Endothelial cell of umbilical vein (primary cell): ENCODE results near the gene SLC26A4. TPM values are rescaled to one million over a fixed set of nuclear protein-coding genes. Genes with fewer than 3 reads are reported as not detected.

Source experiments
- BruUV-seq: library from RNA; stranded (reverse); fragments of 400-500 nt; replicated peaks from 2 replicates; lab custom pipeline; 2021; lab: Mats Ljungman, UMichigan
- CTCF ChIA-PET: fragments of 300-600, 350-600 bp; sonication (Branson Sonifier 250); formaldehyde crosslinking; loops from one replicate; lab custom pipeline; 2021; ENCODE audit warnings: antibody characterized with exemption, inconsistent platforms; lab: Charles Lee
- POLR2A ChIA-PET: fragments of 300-600, 350-600 bp; sonication (Branson Sonifier 250); formaldehyde crosslinking; loops from one replicate; lab custom pipeline; 2021; ENCODE audit warnings: antibody characterized with exemption, inconsistent platforms; lab: Charles Lee
- DNase-seq: peaks from one replicate; pipeline ENCODE4 v3.0.0-alpha.2; 2011; ENCODE audit warnings: low read depth, low spot score
- FAIRE-seq: peaks from 2 replicates; lab custom pipeline; 2011; peaks lifted over from hg19 to GRCh38; lab: Jason Lieb, UNC
- H2AFZ ChIP-seq: 2 replicates; pipeline ENCODE4 v1.6.0; 2012; ENCODE audit warnings: low read depth, low read length, control low read depth, inconsistent platforms
- H3K27ac ChIP-seq: 2 replicates; pipeline ENCODE4 v1.5.1; 2011; ENCODE audit warnings: low read depth, mild to moderate bottlenecking, control low read depth, low read length, moderate library complexity; ENCODE audit not compliant: insufficient read depth
- H3K27me3 ChIP-seq, 2 experiments: 2 replicates each; pipeline versions ENCODE4 v1.6.0 to v1.6.1; 2011; ENCODE audit warnings: low read length in 2 of 2, mixed read lengths in 1 of 2; ENCODE audit not compliant: control insufficient read depth in 2 of 2, insufficient read depth in 2 of 2
- H3K36me3 ChIP-seq, 2 experiments: 2 replicates in 1 of 2; 3 replicates in 1 of 2; pipeline ENCODE4 v1.5.1; 2011; ENCODE audit warnings: low read length in 2 of 2, mild to moderate bottlenecking in 1 of 2, moderate library complexity in 1 of 2; ENCODE audit not compliant: control insufficient read depth in 2 of 2, insufficient read depth in 2 of 2; ENCODE audit errors: extremely low read depth in 1 of 2
- H3K4me1 ChIP-seq: 3 replicates; pipeline ENCODE4 v1.5.1; 2011; ENCODE audit warnings: mild to moderate bottlenecking, low read length; ENCODE audit not compliant: control insufficient read depth, insufficient read depth; ENCODE audit errors: extremely low read depth
- H3K4me2 ChIP-seq: 2 replicates; pipeline ENCODE4 v1.6.1; 2011; ENCODE audit warnings: low read length, control low read depth, mixed read lengths; ENCODE audit not compliant: insufficient read depth
- H3K4me3 ChIP-seq, 3 experiments: fragments of 200-600 bp in 1 of 3; sonication (generic), shearing (Covaris generic) in 1 of 3; replicated peaks in 1 of 3; 2 replicates each; pipeline ENCODE4 v1.5.1; 2011 to 2016; ENCODE audit warnings: control low read depth in 3 of 3, low read length in 3 of 3, mild to moderate bottlenecking in 2 of 3, inconsistent platforms in 1 of 3, low read depth in 1 of 3, moderate library complexity in 1 of 3; ENCODE audit not compliant: insufficient read depth in 1 of 3
- H3K79me2 ChIP-seq: 2 replicates; pipeline ENCODE4 v1.6.0; 2012; ENCODE audit warnings: low read length, inconsistent platforms; ENCODE audit not compliant: control insufficient read depth, insufficient read depth
- H3K9ac ChIP-seq: replicated peaks from 2 replicates; pipeline ENCODE3; 2011; ENCODE audit warnings: low read length, control low read depth; ENCODE audit not compliant: insufficient read depth; ENCODE audit errors: extremely low read depth
- H3K9me1 ChIP-seq: replicated peaks from 3 replicates; pipeline ENCODE4 v1.6.0; 2011; ENCODE audit warnings: mild to moderate bottlenecking, low read length; ENCODE audit not compliant: control insufficient read depth, insufficient read depth; ENCODE audit errors: extremely low read depth
- H3K9me3 ChIP-seq: replicated peaks from 2 replicates; pipeline ENCODE4 v1.5.1; 2012; ENCODE audit warnings: low read length, inconsistent platforms; ENCODE audit not compliant: control insufficient read depth, insufficient read depth
- H4K20me1 ChIP-seq: replicated peaks from 2 replicates; pipeline ENCODE3; 2011; ENCODE audit warnings: mild to moderate bottlenecking, low read length; ENCODE audit not compliant: control insufficient read depth, insufficient read depth; ENCODE audit errors: extremely low read depth
- EZH2 ChIP-seq: IDR thresholded peaks from 2 replicates; pipeline ENCODE4 v1.6.1; 2012; ENCODE audit warnings: borderline replicate concordance, low read depth, mild to moderate bottlenecking, moderate library complexity, low read length, inconsistent platforms; ENCODE audit not compliant: severe bottlenecking
- FOS ChIP-seq: IDR thresholded peaks from 2 replicates; pipeline ENCODE4 v1.6.1; 2011; ENCODE audit warnings: mild to moderate bottlenecking, low read length, moderate library complexity, borderline replicate concordance; ENCODE audit not compliant: insufficient read depth
- GATA2 ChIP-seq: IDR thresholded peaks from 2 replicates; pipeline ENCODE4 v1.7.0; 2011; ENCODE audit warnings: low read depth, mild to moderate bottlenecking, moderate library complexity, mixed read lengths, low read length; ENCODE audit not compliant: insufficient read length, insufficient read depth
- JUN ChIP-seq: IDR thresholded peaks from 2 replicates; pipeline ENCODE4 v1.6.1; 2011; ENCODE audit warnings: borderline replicate concordance, low read depth; ENCODE audit not compliant: insufficient read length, insufficient read depth
- MYC ChIP-seq: IDR thresholded peaks from one replicate; pipeline ENCODE4 v1.6.1; 2011; ENCODE audit warnings: mild to moderate bottlenecking, low read depth, low read length
- POLR2A ChIP-seq: IDR thresholded peaks from 2 replicates; pipeline ENCODE4 v1.6.1; 2012; ENCODE audit warnings: low read depth, mild to moderate bottlenecking, control low read depth, low read length
- POLR2AphosphoS5 ChIP-seq: IDR thresholded peaks from 2 replicates; pipeline ENCODE4 v1.6.1; 2012; ENCODE audit warnings: low read depth, mild to moderate bottlenecking, control low read depth, low read length, moderate library complexity; ENCODE audit not compliant: insufficient read depth
- dilution Hi-C: fragments of 300-500 bp; cut with MboI; formaldehyde crosslinking; loops from one replicate; pipeline ENCODE4 v1.15.0; 2019; ENCODE audit warnings: low sequenced_read_pairs; ENCODE audit not compliant: extremely low pct_ligation_motif_present
- intact Hi-C: fragments of 100-400 bp; cut with micrococcal nuclease; formaldehyde crosslinking; loops from one replicate; pipeline ENCODE4 v1.10.0; 2022
- polyA plus RNA-seq, 4 experiments: library from polyadenylated mRNA; depleted of rRNA in 3 of 4; stranded (reverse) in 3 of 4; unstranded in 1 of 4; fragments of >200 nt; gene quantifications; 2 replicates each; pipeline versions ENCODE4 v1.2.1 to v1.2.3, GENCODE V29; 2011 to 2012; ENCODE audit warnings: missing spikeins in 1 of 4
- total RNA-seq: library from RNA; stranded (reverse); gene quantifications from 2 replicates; pipeline ENCODE4 v1.2.3, GENCODE V29; 2021
- TF ChIP-seq, protein P1 (sequence below), 2 donors: IDR thresholded peaks; 1 replicate in 1 of 2; 2 replicates in 1 of 2; pipeline ENCODE4 v1.5.1; 2011; ENCODE audit warnings: low read length in 2 of 2, mild to moderate bottlenecking in 2 of 2, moderate library complexity in 2 of 2, control low read depth in 1 of 2, inconsistent platforms in 1 of 2, low read depth in 1 of 2; ENCODE audit not compliant: insufficient read depth in 1 of 2; ENCODE audit errors: extremely low read depth in 1 of 2
- TF ChIP-seq, protein P2 (sequence below): IDR thresholded peaks from 2 replicates; pipeline ENCODE4 v1.6.1; 2011; ENCODE audit not compliant: insufficient read depth, insufficient read length

SLC26A4 gene
- total and polyA plus RNA-seq, 2 donors (not counting 3 experiments of a cell fraction or from before 2014, with no cell fraction given), result 0.77 to 0.79 TPM

DNA sequence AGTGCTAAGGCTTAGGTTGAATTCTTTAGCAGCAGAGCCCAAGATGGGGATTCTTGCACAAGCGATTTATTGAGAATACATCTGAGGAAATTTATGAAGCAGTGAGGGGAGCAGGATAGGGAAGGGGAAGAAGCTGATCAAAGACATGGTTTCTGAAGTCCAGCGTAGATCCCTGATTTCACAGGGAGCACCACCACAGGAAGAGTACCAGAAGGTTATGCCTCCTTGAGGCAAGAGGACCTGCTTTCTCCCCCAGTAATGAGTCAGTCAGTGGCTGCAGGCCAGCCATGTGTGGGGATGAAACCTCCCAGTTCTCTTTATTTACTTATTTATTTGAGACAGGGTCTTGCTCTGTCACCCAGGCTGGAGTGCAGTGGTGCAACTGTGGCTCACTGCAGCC, 48.3 kb downstream of the SLC26A4 start:
- intact Hi-C loops, result no loop called here

More for the DNA sequence above, 48.3 kb downstream of the SLC26A4 start:
- FAIRE-seq (no peak), DNase-seq (no peak)
- H3K79me2 ChIP-seq, result no peaks in the 10 kb centered on the region
- H3K36me3 ChIP-seq, result no peaks in the 10 kb centered on the region
- no peaks in the 10 kb centered on the region for H3K9me3 ChIP-seq
- BruUV-seq, result no TSS peak
- dilution Hi-C loops, result no loop called here
- no peak overlapping the region for H2AFZ ChIP-seq
- H3K27me3 ChIP-seq, result no peaks in the 10 kb centered on the region
- ChIA-PET CTCF (interaction anchor here (1.1 kb wide), 1 partner anchor 35 kb away, joined by 3 read pairs; the partner anchor contains the start of gene CBLL1), POLR2A (no interaction called here)
- H3K4me1 ChIP-seq, result no peaks in the 10 kb centered on the region
- no peak overlapping the region for H3K4me3 ChIP-seq
- H3K9me1 ChIP-seq, result no peaks in the 10 kb centered on the region
- TF ChIP-seq POLR2AphosphoS5 (no peak), POLR2A (no peak), EZH2 (no peak), JUN (no peak), FOS (no peak), GATA2 (no peak), MYC (no peak)
- TF ChIP-seq, protein P1, sequence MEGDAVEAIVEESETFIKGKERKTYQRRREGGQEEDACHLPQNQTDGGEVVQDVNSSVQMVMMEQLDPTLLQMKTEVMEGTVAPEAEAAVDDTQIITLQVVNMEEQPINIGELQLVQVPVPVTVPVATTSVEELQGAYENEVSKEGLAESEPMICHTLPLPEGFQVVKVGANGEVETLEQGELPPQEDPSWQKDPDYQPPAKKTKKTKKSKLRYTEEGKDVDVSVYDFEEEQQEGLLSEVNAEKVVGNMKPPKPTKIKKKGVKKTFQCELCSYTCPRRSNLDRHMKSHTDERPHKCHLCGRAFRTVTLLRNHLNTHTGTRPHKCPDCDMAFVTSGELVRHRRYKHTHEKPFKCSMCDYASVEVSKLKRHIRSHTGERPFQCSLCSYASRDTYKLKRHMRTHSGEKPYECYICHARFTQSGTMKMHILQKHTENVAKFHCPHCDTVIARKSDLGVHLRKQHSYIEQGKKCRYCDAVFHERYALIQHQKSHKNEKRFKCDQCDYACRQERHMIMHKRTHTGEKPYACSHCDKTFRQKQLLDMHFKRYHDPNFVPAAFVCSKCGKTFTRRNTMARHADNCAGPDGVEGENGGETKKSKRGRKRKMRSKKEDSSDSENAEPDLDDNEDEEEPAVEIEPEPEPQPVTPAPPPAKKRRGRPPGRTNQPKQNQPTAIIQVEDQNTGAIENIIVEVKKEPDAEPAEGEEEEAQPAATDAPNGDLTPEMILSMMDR (IDR thresholded peaks at IDR 0.05; ENCODE audit: extremely low read depth in 1 of 2, insufficient read depth in 1 of 2, low read depth in 1 of 2, low read length in 2 of 2), result no peak
- TF ChIP-seq, protein P2, sequence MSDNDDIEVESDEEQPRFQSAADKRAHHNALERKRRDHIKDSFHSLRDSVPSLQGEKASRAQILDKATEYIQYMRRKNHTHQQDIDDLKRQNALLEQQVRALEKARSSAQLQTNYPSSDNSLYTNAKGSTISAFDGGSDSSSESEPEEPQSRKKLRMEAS, result no peak
- H3K9ac ChIP-seq, result no peak overlapping the region
- H3K4me2 ChIP-seq, result no peak overlapping the region
- no peaks in the 10 kb centered on the region for H4K20me1 ChIP-seq
- no peak overlapping the region for H3K27ac ChIP-seq
